DMS79 (cell line): ENCODE measurements around the gene CUL4B.
"Not testable (repeated sequence)": the region's sequence is repeated elsewhere in the genome, so short reads cannot be mapped to it uniquely, and the experiment has no call there.

Experiments used
- DNase-seq: peaks from one replicate; lab custom pipeline; 2025; lab: John Stamatoyannopoulos, UW

CUL4B gene

GRCh38 chrX:120560842-120561633 is at the start of gene CUL4B:
Gene CUL4B, minus strand, starts transcription at chrX:120560962. Its CDS starts 324 bp downstream, at chrX:120560638.
- peak; percentile 83 for DNase-seq

DNA sequence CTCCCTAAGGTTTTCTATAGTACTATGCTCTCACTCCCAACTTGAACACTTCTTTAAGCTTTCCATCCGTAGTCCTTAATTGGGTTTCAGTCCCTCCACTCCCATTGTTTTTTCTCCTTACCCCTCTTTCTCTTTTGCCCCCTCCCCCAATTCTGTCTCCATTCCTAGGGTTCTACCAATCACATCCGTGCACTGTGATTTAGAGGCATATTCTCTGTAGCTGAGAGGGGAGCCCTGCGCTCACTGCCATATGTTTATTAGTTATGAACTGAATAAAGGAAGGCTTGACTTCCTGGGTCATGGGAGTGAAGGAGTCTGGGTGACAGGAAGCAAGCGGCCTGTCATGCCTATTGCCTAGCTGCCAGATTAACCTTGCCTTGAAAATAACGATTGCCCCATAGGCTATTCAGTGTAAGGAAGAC is 43.6 kb upstream of the CUL4B start:
- peak; percentile 28 for DNase-seq

GRCh38 chrX:120603707-120604360 is 43.1 kb upstream of the CUL4B start, which contains the start of gene MCTS1:
Gene MCTS1, plus strand, starts transcription at chrX:120604101. Its CDS starts 136 bp downstream, at chrX:120604237.
- peak; percentile 89 for DNase-seq

GRCh38 chrX:120585702-120586101 is 24.9 kb upstream of the CUL4B start:
- no peak for DNase-seq

DNA sequence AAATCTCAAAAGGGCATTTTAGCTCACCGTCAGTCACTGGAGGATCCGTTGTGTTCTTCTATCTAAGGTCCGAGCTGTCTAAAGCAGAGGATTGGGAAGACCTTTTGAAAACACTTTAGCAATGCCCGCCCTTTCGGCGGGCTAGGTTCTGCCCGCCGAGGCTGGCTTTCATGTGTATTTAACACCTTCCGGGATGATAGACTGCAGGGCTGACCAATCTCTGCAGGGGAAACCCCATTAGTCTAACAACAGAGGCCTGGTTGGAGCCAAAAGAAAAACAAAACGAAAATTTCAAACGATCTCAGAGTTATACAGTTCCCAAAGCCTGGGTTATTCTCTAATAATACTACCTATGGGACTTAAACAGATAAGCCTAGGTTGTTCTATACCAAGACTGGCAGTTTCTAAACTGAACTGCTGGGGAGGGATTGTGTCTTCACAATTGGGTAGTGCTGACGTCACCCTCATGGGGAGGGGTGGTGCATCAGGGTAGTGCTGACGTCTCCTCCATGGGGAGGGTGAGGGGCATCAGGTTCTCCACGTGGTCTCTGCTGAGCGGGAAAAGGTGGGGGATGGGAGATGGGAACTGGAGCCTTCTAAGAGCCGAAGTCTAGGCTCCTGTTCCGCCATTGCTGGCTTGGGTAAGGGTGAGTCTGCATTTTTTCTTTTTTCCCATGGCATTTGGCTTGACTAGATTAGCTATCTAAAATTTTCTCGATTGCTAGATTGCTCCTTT is 14.8 kb upstream of the CUL4B start:
- no peak for DNase-seq

DNA sequence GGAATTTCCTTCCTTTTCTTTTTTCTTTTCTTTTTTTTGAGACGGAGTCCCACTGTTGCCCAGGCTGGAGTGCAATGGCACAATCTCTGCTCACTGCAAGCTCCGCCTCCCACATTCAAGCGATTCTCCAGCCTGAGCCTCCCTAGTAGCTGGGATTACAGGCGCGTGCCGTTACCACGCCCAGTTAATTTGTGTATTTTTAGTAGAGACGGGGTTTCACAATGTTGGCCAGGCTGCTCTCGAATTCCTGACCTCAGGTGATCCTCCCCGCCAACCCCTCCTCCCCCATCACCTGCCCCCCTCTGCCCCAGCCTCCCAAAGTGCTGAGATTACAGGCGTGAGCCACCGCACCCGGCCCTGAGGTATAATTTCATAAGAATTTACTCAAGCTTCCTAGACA is 13.0 kb upstream of the CUL4B start:
- DNase-seq = not testable (repeated sequence)

- no peak for DNase-seq
Measured at GRCh38 chrX:120570011-120570600, 9.3 kb upstream of the CUL4B start.

- DNase-seq = no peak
Measured at GRCh38 chrX:120568609-120569008, 7.8 kb upstream of the CUL4B start.

DNA sequence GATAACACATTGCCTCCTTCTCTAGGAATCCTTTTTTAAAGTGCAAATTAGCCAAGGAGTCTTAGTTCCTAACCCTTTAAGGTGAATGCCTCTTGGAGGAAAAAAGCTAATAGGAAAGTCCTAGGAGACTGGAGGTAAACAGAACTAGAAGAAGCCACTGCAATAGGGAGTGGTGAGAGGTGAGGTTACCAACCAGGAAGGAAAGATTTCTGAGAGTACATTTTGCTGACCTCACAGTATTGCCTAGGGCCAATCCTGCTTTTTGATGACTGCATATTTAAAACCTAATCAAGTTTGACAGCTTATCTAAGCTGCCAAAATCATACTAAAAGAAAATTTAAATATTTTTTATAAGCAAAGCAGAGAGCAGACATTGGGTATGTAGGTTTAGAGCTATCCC is 7.3 kb upstream of the CUL4B start:
- DNase-seq = no peak

DNA sequence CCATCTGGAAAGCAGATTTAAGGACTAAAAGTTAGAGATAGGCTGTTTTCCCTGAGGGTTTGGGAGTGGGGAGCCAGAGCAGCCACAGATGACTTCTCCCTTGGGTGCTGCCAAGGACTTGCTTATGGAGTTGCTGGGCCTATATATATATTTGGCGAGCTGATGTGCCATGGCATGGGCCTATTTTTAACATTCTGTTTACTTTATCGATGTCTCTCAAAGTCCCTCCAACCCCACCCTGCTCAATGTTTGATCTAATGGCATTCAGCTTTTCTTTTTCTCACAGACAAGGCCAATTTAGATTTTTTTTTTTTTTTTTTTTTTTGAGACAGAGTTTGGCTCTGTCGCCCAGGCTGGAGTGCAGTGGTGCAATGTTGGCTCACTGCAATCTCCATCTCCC is 6.1 kb upstream of the CUL4B start:
- no peak for DNase-seq

DNA sequence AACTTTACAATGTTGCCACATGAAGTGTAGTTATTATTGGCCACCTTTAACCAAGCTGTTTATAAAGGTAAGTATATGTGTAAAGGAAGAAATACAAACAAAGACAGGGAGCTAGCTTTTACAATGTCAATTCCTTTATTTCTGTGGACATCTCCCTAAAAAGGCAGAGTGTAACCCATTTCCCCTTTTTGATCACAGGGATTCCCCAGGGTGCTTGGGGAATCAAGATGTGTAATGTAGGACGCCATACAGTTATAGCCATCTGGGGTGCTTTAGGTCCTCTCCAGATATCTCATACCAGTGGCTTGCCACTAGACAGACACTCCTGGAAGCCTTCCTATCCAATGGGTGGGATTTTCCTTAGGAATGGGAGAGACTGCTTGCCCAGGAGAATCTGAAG is 4.2 kb upstream of the CUL4B start:
- DNase-seq = no peak

- no peak for DNase-seq
Measured at GRCh38 chrX:120562569-120562926, 1.8 kb upstream of the CUL4B start.

DNA sequence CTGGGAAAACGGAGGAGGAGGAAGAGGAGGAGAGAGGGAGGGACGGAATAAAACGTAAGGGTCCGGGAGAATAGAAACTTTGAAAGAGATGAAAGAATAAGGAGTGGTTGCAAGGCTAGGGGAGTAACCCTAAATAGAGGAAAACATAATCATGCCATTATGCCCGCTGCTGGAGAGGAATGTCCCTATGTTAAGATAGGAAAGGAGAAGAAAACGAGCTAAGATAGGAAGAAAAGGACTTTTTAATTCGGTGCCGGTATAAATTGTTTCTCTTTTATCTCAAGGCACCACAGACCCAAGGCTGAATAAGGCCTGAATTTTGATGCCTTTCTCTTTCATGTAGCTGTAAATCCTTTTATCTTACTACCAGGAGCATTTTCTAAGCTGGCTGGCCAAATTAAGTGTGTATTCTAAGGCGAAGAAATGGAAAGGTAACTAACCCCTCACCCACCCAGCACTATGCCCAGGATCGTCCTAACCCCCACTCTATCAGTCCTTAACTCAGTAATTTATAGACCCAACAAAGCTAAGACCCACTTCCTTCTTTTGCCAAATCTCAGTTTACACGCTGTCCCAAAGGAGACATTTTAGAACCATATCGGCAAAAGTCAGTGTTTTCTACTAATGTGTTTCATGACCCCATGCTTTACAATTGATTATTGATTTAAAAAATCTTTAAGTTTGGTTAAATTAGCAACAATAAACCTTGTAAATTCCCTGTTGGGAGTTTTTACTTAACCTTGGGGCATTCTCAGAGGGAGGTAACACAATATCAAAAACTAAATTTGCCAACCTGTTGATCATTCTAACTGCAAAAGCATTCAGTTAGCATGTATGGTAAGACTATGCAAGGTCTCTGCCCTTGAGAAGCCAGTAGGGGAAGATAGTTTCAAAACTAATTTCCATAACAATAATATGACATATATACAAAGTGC is 1.1 kb upstream of the CUL4B start:
- DNase-seq = no peak

DNA sequence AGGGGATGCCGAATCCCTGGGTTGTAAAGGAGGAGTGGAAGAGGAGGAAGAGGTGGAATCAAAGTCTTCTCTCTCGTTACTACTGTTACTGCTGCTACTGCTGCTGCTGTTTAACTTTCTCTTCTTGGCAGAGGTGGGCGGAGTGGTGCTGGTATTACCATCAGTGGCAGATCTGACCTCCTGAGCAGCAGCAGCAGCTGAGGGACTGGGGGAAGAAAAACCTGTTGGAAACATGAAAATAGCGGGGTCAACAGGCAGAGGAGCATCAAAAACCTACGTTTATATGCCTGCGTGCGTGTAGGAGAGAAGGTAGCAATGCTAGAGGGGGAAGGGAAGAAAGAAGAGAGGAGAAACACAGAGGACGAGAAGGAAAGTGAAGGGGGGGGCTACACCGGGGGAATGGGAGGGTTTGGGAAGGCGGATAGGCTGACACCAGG is 339 bp downstream of the CUL4B start:
- no peak for DNase-seq

DNA sequence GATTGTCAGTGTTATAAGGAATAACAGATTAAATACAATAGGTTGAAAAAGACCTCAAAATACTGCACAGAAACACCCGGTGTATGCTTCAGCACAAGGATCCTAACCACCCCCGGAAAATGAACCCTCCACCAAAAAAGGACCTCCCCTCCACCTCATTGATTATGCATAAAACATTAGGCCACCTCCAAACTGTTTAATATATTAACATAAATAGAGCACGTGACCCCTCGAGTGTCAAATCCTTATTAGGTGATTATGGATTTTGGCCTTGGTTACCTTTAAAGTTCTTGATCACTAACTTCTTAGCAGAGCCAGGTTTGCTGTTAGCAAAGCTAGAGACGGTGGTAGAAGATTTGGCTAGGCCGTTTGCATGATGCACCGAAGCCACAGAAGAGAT is 958 bp downstream of the CUL4B start:
- DNase-seq = no peak

DNA sequence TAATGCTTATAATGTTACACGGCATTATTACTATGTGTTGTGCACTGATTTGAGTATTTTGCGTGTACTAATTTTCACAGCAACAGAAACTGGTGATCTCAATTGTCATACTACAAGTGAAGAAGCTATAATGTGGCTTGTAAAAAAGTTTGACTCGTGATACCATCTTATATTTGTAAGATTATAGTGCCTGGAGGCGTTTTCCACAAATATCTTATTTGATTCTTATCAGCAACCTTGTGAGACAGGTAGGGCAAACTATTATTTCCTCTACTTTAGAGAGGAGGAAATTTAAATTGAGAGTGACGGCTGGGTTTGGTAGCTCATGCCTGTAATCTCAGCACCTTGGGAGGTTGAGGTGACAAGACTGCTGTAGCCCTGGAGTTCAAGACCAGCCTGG is 4.5 kb downstream of the CUL4B start:
- DNase-seq = no peak

- no peak for DNase-seq
Measured at GRCh38 chrX:120549483-120550452, 11.0 kb downstream of the CUL4B start.

GRCh38 chrX:120536061-120536460 is 24.7 kb downstream of the CUL4B start:
- DNase-seq = no peak

- DNase-seq = no peak
Measured at GRCh38 chrX:120534413-120535205, 26.2 kb downstream of the CUL4B start.
